Measurements from ENCODE around the gene GTPBP6.
"Not testable (repeated sequence)": the region's sequence is repeated elsewhere in the genome, so short reads cannot be mapped to it uniquely, and the experiment has no call there.

Gene GTPBP6

DNA sequence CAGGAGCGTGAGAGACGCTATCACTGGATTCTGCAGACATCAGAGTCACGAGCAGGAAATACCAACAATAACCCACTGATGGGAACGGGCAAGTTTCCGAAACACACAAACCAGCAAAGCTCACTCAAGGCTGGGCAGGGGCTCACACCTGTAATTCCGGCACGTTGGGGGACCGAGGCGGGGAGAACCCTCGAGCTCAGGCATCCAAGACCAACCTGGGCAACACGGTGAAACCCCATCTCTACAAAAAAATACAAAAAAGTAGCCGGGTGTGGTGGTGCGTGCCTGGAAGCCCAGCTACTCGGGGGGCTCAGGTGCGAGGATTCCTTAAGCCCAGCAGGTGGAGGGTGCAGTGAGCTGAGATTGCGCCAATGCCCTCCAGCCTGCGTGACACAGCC is 17.2 kb upstream of the GTPBP6 start:
- DNase-seq (ENCODE audit: low read depth), result no peak

DNA sequence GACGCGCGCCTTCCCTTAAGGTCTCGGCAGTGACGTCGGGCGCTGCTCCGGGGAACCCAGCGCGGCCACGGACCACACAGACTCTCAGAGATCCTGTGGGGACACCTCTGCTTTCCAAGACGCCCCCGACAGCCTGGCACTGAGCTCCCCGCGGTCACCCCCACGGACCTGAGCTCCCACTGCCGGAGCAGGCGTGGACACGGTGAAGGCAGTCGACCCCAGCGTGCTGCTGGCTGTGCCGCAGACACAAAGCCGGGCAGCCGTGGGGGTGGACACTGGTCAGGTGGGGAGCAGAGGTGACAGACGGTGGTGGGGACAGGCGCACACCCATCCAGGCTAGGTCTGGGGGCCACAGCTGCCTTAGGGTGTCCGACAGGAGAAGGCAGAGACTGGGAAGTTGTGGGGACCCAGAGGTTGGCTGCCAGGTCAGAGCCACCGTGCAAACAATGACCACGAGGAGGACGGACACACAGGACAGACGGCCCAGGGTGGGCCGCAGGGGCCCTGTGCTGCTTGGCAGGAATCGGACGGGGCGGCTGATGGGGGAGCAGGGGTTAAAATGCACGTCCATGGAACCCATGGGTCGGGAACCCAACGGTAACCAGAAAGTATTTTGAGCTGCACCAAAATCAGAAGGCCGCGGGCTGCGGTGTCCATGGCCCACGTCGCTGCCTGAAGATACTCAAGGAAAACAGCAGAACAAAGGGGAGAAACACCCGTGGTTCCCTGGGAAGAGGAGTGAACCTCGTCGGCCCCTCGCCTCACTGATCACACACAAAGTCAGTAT is 16.6 kb upstream of the GTPBP6 start:
- DNase-seq (ENCODE audit: low read depth), result no peak

DNA sequence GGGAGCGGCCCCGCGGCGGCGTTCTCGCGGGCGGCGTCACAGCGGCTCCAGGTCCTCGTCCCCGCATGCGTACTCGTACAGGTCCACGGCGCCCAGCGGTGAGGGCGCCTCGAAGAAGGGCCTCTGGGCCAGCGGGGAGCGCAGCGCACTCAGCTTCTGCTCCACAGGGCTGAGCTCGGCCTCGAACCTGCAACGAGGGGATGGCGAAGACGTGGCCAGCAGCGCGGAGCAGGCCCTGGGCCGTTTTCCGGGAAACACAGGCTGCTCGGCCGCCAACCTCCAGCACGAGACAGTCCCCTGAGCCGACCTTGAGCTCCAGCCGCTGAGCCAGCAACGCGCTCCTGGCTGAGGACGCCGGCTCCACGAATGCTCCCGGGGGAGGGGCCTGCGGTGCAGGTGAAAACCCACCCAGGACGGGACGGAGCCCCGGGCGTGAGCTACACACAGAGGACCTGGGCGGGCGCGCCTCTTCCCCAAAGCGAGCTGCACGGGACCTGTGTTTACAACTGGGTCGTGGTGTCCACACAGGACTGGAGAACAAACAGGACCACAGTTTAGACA is 15.8 kb upstream of the GTPBP6 start:
- no peak for DNase-seq (ENCODE audit: low read depth)

DNA sequence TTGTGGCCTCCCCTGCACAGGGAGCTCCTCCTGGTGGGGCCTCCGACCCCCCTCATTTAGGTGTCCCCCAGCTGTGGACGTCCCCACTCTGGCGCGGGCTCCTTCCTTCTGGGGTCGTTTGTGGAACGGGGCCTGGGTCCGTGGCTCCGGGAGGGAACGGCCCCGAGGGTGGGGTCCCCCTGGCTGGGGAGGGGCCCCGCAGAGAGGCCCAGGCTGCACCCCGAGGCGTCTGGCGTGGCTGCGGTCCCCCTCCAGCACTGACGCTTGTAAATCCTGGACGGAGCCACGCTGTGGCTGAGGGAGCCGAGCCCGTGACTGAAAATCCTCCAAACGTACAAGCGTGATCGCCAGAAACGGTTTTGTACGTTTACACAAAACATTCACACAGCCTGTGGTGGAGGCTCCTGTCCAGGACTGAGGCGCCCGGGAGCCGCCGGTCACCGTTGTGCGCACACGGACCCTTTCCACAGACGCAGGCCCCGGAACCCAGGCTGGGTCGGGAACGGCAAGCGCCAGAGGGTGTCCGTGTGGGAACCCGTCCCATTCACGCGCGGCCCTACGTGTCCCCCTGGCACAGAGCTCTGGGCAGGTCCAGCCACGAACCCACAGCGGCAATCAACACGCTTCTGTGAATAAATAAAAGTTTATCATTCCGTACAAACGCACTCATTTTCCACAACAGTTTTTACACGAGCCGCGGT is 15.2 kb upstream of the GTPBP6 start:
- no peak for DNase-seq (ENCODE audit: low read depth)

DNA sequence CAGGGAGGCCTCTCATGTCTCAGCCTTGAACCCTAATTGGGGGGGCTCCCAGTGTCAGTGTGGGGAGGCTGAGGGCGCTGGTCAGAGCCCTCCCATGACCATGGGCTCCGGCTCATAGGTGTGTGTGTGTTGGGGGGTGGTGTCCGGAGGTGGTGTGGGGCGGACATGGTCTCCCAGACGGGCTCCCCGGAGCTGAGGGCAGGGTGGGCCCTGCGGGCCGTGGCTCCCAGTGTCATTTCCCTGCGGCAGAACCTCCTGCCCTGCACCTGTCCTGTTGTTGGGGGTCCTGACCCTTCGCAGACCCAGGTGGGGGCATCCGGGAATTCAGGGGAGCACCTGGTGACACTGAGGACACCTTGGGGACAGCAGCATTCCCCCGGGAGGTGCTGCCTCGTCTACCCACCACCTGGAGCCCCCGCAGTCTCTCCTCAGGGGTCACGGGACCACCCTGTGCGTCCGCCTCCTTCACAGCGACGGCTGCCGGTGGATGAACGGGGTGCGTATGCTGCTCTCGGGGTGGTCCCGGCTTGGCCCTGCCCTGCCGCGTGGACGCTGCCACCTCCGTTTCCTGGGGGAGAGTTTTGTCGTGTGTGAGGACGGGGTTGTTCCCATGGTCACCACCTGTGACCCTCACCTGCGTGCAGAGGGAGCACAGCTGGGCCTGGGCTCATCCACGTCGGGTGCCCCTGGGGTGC is 14.5 kb upstream of the GTPBP6 start:
- no peak for DNase-seq (ENCODE audit: low read depth)

DNA sequence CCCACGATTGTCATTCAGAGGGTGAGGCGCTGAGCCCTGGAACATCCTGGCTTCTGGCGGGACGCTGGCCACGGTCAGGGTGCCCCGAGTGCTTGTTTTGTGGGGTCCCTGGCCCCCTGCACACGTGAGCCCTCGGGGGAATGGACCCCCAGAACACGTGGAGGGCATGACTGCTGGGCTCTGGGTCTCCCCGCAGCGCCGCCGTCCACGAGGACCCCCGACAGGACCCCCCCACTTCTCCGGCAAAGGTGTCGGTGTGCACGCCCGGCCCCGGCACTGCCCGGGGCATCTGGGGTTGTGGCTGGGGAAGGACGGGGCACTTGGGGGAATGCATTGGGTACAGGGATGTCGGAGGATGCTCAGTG is 13.9 kb upstream of the GTPBP6 start:
- DNase-seq (ENCODE audit: low read depth), result no peak

DNA sequence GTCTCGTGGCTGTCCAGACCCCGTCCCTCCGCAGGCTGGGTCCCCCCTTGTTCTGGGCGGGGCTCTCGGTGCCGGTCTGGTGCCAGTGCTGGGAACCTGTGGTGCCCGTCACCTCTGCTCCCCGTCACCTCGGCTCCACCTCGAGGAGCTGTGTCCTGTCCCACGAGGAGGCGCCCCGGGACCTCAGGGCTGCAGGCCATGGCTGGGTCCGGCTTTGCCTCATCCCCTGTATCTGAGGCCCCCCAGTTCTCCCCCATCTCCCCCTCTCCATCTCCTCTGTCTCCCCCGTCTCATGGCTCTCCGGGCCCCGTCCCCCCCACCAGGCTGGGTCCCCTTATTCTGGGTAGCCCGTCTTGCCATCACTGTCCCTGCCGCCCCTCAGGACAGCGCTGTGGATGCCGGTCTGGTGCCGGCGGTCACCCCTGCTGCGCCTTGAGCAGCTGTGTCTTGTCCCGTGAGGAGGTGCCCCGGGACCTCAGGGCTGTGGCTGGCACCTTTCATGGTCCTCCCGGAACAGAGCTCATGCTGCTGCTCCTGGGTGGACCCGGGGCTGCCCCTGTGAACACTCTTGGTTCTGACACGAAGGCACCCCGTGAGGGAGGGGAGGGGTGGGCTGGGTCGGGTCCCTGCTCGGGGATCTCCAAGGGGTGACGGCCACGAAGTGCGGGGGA is 13.4 kb upstream of the GTPBP6 start:
- DNase-seq (ENCODE audit: low read depth), result no peak

DNA sequence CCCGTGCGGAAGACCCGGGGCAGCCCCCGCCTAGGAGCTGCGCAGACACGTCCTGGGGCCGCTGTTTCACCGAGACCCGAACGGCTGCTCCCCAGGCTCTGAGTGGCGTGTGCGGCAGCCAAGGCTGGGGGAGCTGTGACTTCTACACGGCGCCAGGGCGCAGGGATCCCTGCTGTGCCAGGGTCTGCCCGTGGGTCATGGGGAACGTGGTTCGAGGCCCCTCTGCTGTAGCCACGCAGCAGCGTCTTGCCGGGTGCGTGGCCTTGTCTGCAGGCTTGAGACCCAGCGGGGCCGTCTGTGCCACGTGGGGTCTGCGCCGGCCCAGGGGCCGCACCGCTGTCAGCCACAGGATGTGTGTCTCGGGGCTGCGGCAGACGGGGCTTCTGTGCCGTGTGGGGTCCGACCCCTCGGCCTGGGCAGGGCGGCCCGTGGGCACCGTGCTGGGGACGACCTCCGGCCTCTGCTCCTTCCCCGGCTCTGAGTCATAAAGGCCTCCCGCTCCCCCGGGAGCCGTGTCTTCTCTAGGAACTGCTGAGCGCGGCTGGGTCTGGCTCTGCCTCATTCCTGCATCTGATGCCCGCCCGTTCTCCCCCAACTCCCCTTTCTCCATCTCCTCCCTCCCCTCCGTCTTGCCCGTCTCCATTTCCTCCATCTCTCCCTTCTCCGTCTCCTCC is 12.7 kb upstream of the GTPBP6 start:
- no peak for DNase-seq (ENCODE audit: low read depth)

DNA sequence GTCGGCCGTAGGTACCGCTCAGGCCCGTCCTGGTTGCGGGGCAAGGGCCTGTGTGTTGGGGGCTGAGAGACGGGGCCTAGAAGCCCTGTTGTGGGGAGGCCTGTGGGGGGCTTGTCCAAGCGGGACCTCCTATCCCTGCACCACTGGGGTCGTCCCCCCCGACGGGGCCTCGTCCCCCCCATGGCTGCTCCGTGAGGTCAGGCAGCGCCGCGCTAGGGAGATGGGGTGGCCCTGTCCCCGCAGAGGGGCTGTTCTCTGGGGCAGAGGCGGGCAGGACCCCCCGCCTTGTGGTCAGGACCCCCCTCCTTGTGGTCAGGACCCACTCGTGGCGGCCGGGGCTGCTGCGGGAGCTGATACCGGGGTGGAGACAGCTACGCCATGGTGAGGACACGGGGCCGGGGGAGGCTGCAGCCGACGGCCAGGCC is 12.1 kb upstream of the GTPBP6 start:
- DNase-seq (ENCODE audit: low read depth), result no peak

DNA sequence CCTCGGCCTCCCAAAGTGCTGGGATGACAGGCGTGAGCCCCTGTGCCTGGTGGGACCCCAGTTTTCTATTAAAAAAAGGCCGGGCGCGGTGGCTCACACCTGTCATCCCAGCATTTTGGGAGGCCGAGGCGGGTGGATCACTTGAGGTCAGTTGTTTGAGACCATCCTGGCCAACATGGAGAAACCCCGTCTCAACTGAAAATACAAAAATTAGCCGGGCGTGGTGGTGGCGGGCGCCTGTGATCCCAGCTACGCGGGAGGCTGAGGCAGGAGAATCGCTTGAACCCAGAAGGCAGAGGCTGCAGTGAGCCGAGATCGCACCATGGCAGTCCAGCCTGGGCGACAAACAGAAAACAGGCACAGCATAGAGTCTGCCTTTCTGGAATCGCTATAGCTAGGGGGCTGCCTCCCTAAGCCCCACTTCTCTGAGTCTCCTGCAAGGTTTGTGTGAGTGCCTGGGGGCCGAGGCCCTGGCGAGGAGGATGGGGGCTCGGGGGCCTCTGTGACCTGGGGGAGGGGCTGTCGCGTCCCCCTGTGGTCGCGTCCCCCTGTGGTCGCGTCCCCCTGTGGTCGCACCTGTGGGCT is 11.6 kb upstream of the GTPBP6 start:
- not testable (repeated sequence) for DNase-seq (ENCODE audit: low read depth)

DNA sequence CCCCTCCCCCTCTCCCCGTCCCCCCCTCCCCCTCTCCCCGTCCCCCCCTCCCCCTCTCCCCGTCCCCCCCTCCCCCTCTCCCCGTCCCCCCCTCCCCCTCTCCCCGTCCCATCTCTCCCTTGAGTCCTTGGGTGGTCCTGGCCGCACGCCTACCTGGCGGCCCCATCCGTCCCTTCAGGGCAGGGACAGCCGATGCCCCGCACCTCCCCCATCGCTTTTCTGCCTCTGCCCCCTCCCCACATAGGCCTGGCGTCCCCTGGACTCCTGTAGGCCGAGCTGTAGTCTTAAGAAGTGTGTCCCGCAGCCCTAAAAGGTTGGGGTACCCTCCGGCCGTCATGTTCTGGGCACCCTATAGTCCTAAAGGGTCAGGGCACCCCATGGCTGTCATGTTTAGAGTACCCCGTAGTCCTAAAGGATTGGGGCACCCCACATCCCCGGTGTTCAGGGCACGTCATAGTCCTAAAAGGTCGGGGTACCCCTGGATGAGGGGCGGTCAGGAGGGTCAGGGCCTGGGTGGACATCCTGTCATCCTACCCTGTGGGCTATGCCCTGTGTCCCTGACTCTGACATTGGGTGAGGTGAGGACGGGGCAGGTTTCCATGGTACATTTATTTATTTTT is 10.8 kb upstream of the GTPBP6 start:
- no peak for DNase-seq (ENCODE audit: low read depth)

DNA sequence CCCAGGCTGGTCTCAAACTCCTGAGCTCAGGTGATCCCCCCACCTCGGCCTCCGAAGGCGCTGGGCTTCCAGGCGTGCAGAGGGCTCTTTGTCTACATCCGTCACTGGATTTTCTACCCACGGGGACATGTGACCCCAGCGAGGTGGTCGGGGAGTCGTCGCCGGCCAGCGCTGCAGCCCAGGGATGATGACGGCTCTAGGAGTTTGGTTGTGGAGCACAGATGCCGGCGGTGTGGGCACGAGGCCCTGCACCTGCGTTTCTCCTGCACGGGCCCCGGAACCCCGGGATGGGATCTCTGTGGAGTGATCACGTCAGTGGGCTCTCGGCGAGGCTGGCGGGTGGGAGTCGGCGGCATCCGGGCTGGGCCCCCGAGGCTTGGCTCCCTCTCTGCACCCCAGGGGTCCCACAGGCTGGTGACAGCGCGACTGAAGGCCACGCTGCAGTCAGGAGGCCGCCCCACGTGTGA is 9.1 kb upstream of the GTPBP6 start:
- DNase-seq (ENCODE audit: low read depth), result no peak

DNA sequence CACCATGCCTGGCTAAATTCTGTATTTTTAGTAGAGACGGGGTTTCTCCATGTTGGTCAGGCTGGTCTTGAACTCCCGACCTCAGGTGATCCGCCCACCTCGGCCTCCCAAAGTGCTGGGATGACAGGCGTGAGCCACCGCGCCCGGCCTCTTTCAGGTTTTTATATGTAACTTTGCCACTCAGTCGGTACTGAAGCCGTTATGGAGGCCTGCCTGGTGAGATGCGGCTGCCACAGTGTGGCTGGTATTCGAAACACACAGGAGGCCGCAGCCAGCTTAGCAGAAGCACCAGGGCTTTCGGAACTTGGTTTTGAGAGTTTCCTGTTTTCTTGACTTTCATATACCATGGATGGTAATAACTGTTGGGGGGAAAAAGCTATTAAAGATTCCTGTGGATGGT is 6.1 kb upstream of the GTPBP6 start:
- not testable (repeated sequence) for DNase-seq (ENCODE audit: low read depth)

DNA sequence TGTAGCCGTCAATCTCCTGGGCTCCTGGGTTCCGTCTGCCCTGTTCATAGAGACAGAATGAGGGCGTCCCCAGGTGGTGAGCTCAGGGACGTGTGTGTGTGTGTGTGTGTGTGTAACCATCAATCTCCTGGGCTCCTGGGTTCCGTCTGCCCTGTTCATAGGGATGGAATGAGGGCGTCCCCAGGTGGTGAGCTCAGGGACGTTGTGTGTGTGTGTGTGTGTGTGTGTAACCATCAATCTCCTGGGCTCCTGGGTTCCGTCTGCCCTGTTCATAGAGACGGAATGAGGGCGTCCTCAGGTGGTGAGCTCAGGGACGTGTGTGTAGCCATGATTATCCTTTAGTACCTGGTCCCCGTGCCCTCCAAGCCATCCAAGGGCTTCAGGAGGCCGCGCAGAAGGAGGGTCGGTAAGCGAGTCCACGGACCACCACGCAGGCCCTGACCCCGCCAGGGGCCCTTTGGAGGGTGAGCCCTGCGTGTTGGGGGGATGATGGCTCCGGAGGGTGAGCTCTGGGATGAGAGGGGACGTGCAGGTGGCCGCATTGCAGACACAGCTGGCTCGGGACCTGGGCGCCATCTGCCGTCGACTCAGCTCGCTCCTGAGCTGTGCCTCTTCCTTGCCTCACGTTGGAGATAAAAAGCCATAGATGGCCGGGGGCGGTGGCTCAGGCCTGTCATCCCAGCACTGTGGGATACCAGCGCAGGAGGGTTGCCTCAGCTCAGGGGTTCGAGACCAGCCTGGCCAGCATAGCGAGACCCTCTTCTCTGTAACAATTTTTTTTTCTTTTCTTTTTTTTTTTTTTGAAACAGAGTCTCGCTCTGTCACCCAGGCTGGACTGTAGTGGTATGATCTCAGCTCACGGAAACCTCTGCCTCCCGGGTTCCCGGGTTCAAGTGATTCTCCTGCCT is 5.4 kb upstream of the GTPBP6 start:
- peak; percentile 15 for DNase-seq (ENCODE audit: low read depth)

DNA sequence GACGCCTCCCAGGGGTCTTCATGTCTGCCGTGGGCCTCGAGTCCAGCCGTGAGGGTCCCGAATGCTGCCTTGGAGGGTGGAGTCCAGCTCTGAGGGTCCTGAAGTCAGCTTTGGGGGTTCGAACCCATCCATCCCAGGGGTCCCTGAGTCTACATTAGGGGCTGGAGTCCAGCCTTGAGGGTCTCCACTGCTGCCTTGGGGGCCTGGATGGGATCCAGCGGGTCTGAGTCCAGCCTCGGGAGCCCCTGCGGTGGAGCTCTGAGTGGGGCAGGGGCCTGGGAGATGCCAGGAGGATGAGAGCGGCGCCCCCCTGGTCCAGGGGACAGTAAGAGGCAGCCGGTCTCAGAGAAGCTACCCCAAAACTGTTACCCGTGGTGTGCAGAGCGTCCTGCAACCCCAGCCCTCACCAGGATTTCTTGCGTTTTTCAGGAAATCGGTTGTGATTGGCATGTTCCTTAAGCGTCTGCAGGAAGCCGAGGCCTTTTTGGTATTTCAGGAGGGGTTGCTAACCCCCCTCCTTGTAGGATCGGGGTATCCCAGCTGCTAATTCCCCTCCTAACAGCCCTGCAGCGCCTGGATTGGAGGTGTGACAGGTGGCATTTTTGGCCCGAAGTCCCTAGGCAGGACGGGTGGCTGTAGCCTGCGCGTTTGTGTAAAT is 1.7 kb upstream of the GTPBP6 start:
- DNase-seq (ENCODE audit: low read depth), result no peak

DNA sequence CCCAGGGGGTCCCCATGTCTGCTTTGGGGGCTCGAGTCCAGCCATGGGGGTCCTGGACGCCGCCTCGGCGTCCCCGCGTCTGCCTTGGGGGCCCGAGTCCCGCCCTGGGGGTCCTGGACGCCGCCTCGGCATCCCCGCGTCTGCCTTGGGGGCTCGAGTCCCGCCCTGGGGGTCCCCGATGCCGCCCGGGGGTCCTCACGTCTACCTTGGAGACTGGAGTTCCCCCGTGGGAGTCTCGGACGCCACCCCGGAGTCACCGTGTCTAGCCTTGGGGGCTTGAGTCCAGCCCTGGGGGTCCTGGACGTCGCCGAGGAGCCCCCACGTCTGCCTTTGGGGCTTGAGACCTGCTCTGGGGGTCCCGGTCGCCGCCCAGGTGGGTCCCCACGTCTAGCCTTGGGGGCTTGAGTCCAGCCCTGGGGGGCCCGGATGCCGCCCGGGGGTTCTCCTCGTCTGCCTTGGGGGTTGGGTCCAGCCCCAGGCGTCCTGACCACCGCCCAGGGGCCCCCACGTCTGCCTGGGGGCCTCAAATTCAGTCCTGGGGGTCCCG is 1.1 kb upstream of the GTPBP6 start:
- DNase-seq (ENCODE audit: low read depth), result no peak

DNA sequence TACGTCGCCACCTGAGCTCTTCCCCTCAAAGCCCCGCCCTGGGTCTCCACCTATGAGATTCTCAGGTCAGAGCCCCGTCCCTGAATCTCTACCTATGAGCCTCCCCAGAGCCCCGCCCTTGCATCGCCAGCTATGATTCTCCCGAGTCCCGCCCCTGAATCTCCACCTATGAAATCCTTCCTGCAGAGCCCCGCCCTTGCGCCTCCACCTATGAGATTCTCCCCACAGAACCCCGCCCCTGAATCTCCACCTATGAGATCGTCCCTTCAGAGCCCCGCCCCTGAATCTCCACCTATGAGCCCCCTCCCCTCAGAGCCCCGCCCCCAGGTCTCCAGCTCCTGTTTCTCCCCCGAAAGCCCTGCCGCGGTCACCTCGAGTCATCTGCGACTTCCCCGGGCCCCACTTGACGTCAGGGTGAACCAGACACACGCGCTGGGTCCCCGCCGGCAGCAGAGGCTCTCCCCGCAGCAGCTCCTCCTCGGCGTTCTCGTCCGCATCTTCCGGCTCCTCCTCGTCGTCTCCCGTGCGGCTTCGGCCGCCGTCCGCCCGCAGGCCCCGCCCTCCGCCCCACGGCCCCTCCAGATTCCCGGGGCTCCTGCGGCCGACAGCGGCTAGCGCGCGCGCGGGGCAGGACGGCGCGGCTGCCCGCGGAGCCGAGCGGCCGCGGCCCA is 393 bp downstream of the GTPBP6 start:
- DNase-seq (ENCODE audit: low read depth), result peak; percentile 95

DNA sequence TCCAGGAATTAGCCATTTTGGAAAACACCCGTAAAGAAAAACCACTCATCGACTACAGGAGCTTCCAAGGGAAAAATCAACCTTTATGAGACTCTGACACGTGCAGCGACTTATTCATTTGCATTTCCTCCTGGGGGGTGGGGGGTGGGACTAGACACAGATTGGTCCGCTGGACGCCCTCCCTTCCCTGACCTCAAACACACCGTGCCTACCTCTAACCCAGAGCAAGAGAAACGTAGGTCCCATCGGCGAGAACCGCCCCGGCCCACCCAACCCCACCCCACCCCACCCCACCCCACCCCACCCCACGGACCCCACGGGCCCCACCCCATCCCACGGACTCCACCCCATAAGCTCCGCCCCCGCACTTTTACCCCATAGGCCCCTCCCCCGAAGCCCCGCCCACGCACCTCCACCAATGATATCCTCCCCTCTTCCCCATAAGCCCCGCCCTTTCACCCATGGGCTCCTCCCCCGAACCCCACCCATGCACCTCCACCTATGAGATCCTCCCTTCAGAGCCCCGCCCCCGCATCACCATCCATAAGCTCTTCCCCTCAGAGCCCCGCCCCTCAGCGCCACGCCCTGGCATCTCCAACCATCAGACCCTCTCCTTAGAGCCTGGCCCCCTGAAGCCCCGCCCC is 1.1 kb downstream of the GTPBP6 start:
- no peak for DNase-seq (ENCODE audit: low read depth)
